Keratinocyte (primary cell): Measurements from ENCODE around the gene ATF2. TPM values are rescaled to one million over a fixed set of nuclear protein-coding genes. Genes with fewer than 3 reads are reported as not detected.

Source experiments
- DNase-seq: peaks from one replicate; pipeline ENCODE4 v3.0.0-alpha.2; 2011; ENCODE audit warnings: low read depth, missing footprints, low spot score
- FAIRE-seq: peaks from 2 replicates; lab custom pipeline; 2011; peaks lifted over from hg19 to GRCh38; lab: Jason Lieb, UNC
- H2AFZ ChIP-seq: 2 replicates; pipeline ENCODE4 v1.6.0; 2012; ENCODE audit warnings: low read length, control low read depth, inconsistent platforms; ENCODE audit not compliant: control insufficient read depth
- H3K27ac ChIP-seq: 2 replicates; pipeline ENCODE4 v1.5.1; 2011; ENCODE audit warnings: low read length; ENCODE audit not compliant: control insufficient read depth, insufficient read depth
- H3K27me3 ChIP-seq: 3 replicates; pipeline ENCODE4 v1.6.0; 2011; ENCODE audit warnings: low read length; ENCODE audit not compliant: control insufficient read depth, insufficient read depth; ENCODE audit errors: extremely low read depth
- H3K36me3 ChIP-seq, 2 experiments: 2 replicates in 1 of 2; 3 replicates in 1 of 2; pipeline ENCODE4 v1.5.1; 2011; ENCODE audit warnings: low read length in 2 of 2, mild to moderate bottlenecking in 1 of 2; ENCODE audit not compliant: control insufficient read depth in 2 of 2, insufficient read depth in 2 of 2; ENCODE audit errors: extremely low read depth in 1 of 2
- H3K4me1 ChIP-seq: 3 replicates; pipeline ENCODE4 v1.5.1; 2011; ENCODE audit warnings: low read length; ENCODE audit not compliant: control insufficient read depth, insufficient read depth; ENCODE audit errors: extremely low read depth
- H3K4me2 ChIP-seq: 3 replicates; pipeline ENCODE4 v1.6.0; 2011; ENCODE audit warnings: low read depth, low read length; ENCODE audit not compliant: control insufficient read depth, insufficient read depth; ENCODE audit errors: extremely low read depth
- H3K4me3 ChIP-seq, 3 experiments: fragments of 200-600 bp in 1 of 3; sonication (generic) in 1 of 3; 2 replicates in 2 of 3; 3 replicates in 1 of 3; pipeline ENCODE4 v1.5.1; 2011 to 2016; ENCODE audit warnings: low read length in 3 of 3, mild to moderate bottlenecking in 3 of 3, control low read depth in 2 of 3, inconsistent platforms in 1 of 3, low read depth in 1 of 3, mixed read lengths in 1 of 3, mixed run types in 1 of 3, moderate library complexity in 1 of 3; ENCODE audit not compliant: control insufficient read depth in 2 of 3, insufficient read depth in 2 of 3; ENCODE audit errors: extremely low read depth in 1 of 3
- H3K79me2 ChIP-seq: 2 replicates; pipeline ENCODE4 v1.6.0; 2012; ENCODE audit warnings: low read length; ENCODE audit not compliant: control insufficient read depth, insufficient read depth
- H3K9ac ChIP-seq: 3 replicates; pipeline ENCODE4 v1.6.0; 2011; ENCODE audit warnings: low read length; ENCODE audit not compliant: control insufficient read depth, insufficient read depth; ENCODE audit errors: extremely low read depth
- H3K9me1 ChIP-seq: 3 replicates; pipeline ENCODE4 v1.6.0; 2011; ENCODE audit warnings: low read length; ENCODE audit not compliant: control insufficient read depth, insufficient read depth; ENCODE audit errors: extremely low read depth
- H3K9me3 ChIP-seq: 2 replicates; pipeline ENCODE4 v1.5.1; 2012; ENCODE audit warnings: low read depth, low read length; ENCODE audit not compliant: control insufficient read depth
- H4K20me1 ChIP-seq: 3 replicates; pipeline ENCODE4 v1.6.0; 2011; ENCODE audit warnings: low read length; ENCODE audit not compliant: control insufficient read depth, insufficient read depth; ENCODE audit errors: extremely low read depth
- CTCF ChIP-seq, 3 experiments: IDR thresholded peaks in 1 of 3; conservative IDR thresholded peaks in 1 of 3; optimal IDR thresholded peaks in 1 of 3; 2 replicates in 2 of 3; 3 replicates in 1 of 3; pipeline versions ENCODE3 to v1.5.1; 2011; ENCODE audit warnings: low read length in 3 of 3, mild to moderate bottlenecking in 3 of 3, moderate library complexity in 2 of 3, control low read depth in 1 of 3, inconsistent platforms in 1 of 3; ENCODE audit not compliant: insufficient read depth in 2 of 3; ENCODE audit errors: extremely low read depth in 1 of 3
- EZH2 ChIP-seq: IDR thresholded peaks from one replicate; pipeline ENCODE4 v1.6.1; 2012; ENCODE audit warnings: inconsistent platforms, mild to moderate bottlenecking, low read length, moderate library complexity
- dilution Hi-C: fragments of 300-500 bp; cut with MboI; formaldehyde crosslinking; loops from one replicate; pipeline ENCODE4 v1.7.0; 2020; ENCODE audit warnings: low sequenced_read_pairs; ENCODE audit not compliant: extremely low pct_ligation_motif_present
- polyA plus RNA-seq, 5 experiments: library from polyadenylated mRNA; depleted of rRNA in 3 of 5; stranded (reverse) in 3 of 5; stranded (forward) in 1 of 5; unstranded in 1 of 5; fragments of >200 nt; gene quantifications; 1 replicate in 1 of 5; 2 replicates in 3 of 5; 3 replicates in 1 of 5; pipeline versions ENCODE4 v1.2.1 to v1.2.3, GENCODE V29; 2011 to 2012; ENCODE audit warnings: missing spikeins in 2 of 5, low read depth in 1 of 5, low replicate concordance in 1 of 5

Gene ATF2
- polyA plus RNA-seq, 1 donor (not counting 4 experiments of a cell fraction or from before 2014, with no cell fraction given): 42.7 TPM

- no peak overlapping the region for H3K27ac ChIP-seq
- no peaks in the 10 kb centered on the region for H3K27me3 ChIP-seq
- H3K4me1 ChIP-seq: no peaks in the 10 kb centered on the region
- no peaks in the 10 kb centered on the region for H4K20me1 ChIP-seq
- H3K79me2 ChIP-seq: no peaks in the 10 kb centered on the region
- no peak overlapping the region for H3K4me2 ChIP-seq
- no peaks in the 10 kb centered on the region for H3K9me1 ChIP-seq
- dilution Hi-C loops: no loop called here
- H3K9me3 ChIP-seq: no peaks in the 10 kb centered on the region
- no peak overlapping the region for H3K4me3 ChIP-seq
- no peak for FAIRE-seq
- no peak overlapping the region for H3K9ac ChIP-seq
- TF ChIP-seq EZH2 (no peak), CTCF (optimal IDR thresholded peaks at IDR 0.05 in 1 of 3, IDR thresholded peaks at IDR 0.05 in 1 of 3, conservative IDR thresholded peaks at IDR 0.05 in 1 of 3; ENCODE audit: extremely low read depth in 1 of 3, insufficient read depth in 2 of 3, low read length in 3 of 3) (no peak)
- H3K36me3 ChIP-seq: no peaks in the 10 kb centered on the region
- H2AFZ ChIP-seq: no peak overlapping the region
- DNase-seq: no peak
Measured at GRCh38 chr2:175195012-175195411, 27.0 kb upstream of the ATF2 start.

GRCh38 chr2:175188761-175189160 lies 20.8 kb upstream of the ATF2 start:
- no peak for DNase-seq
- no peaks in the 10 kb centered on the region for H3K4me1 ChIP-seq
- TF ChIP-seq CTCF (optimal IDR thresholded peaks at IDR 0.05 in 1 of 3, IDR thresholded peaks at IDR 0.05 in 1 of 3, conservative IDR thresholded peaks at IDR 0.05 in 1 of 3; ENCODE audit: extremely low read depth in 1 of 3, insufficient read depth in 2 of 3, low read length in 3 of 3) (no peak), EZH2 (no peak)
- H3K27me3 ChIP-seq: no peaks in the 10 kb centered on the region
- H4K20me1 ChIP-seq: no peaks in the 10 kb centered on the region
- no peak overlapping the region for H3K9ac ChIP-seq
- H2AFZ ChIP-seq: no peak overlapping the region
- H3K27ac ChIP-seq: no peak overlapping the region
- H3K79me2 ChIP-seq: no peaks in the 10 kb centered on the region
- H3K9me3 ChIP-seq: no peaks in the 10 kb centered on the region
- H3K4me2 ChIP-seq: no peak overlapping the region
- dilution Hi-C loops: no loop called here
- H3K9me1 ChIP-seq: no peaks in the 10 kb centered on the region
- H3K36me3 ChIP-seq: no peaks in the 10 kb centered on the region
- H3K4me3 ChIP-seq: no peak overlapping the region
- no peak for FAIRE-seq
